Measurements from ENCODE around the gene HDAC10.

DNA sequence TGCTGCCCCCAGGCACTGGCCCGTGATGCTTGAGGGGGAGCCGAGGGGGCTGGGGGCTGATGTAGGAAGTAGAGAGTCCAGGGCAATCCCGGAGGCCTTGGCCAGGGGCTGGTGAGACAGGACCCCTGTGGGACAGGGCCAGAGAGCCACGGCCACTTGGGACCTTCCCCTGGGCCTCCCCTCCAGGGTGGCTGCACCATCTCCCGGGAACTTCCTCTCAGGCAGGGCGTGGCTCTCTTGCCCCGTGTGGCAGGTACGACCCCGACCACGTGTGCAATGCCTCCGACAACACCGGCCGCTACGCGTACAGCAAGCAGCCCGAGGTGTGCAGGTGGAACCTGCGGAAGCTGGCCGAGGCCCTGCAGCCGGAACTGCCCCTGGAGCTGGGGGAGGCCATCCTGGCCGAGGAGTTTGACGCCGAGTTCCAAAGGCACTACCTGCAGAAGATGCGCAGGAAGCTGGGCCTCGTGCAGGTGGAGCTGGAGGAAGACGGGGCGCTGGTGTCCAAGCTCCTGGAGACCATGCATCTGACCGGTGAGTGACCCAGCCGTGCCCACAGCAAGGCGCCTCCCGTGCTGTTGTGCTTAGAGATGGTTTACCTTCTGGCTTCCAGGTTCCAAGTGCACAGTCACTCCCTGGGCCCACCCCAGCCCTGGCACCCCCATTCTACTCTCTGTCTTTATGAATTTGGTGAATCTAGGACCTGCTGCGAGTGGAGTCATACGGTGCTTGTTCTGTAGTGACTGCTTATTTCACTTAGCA lies 40.5 kb downstream of the HDAC10 start:
- TF ChIP-seq, protein P1, sequence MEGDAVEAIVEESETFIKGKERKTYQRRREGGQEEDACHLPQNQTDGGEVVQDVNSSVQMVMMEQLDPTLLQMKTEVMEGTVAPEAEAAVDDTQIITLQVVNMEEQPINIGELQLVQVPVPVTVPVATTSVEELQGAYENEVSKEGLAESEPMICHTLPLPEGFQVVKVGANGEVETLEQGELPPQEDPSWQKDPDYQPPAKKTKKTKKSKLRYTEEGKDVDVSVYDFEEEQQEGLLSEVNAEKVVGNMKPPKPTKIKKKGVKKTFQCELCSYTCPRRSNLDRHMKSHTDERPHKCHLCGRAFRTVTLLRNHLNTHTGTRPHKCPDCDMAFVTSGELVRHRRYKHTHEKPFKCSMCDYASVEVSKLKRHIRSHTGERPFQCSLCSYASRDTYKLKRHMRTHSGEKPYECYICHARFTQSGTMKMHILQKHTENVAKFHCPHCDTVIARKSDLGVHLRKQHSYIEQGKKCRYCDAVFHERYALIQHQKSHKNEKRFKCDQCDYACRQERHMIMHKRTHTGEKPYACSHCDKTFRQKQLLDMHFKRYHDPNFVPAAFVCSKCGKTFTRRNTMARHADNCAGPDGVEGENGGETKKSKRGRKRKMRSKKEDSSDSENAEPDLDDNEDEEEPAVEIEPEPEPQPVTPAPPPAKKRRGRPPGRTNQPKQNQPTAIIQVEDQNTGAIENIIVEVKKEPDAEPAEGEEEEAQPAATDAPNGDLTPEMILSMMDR (IDR thresholded peaks at IDR 0.05): no peak
- TF ChIP-seq POLR2A (IDR thresholded peaks at IDR 0.05): no peak
